HEK293 (cell line): ENCODE measurements around the gene PCNA.

ENCODE experiments used
- CTCF ChIA-PET: fragments of 350-600 bp; formaldehyde crosslinking; extraction: SDS; loops from one replicate; lab custom pipeline; 2021; ENCODE audit warnings: antibody characterized with exemption; lab: Yijun Ruan, JAX
- POLR2A ChIA-PET: fragments of 300-600 bp; formaldehyde crosslinking; extraction: SDS; loops from one replicate; lab custom pipeline; 2020; ENCODE audit warnings: antibody characterized with exemption, inconsistent platforms; lab: Yijun Ruan, JAX
- H3K27ac ChIP-seq: fragments of 200-500 bp; sonication (Bioruptor generic); 2 replicates; pipeline ENCODE4 v1.5.1; 2014; ENCODE audit warnings: low read depth, low read length, control low read depth, inconsistent platforms; ENCODE audit errors: extremely low read depth
- H3K36me3 ChIP-seq, 2 experiments: fragments of 200-500 bp in 1 of 2; sonication (Bioruptor generic) in 1 of 2; 1 replicate in 1 of 2; 2 replicates in 1 of 2; pipeline ENCODE4 v1.5.1; 2014 to 2017; ENCODE audit warnings: inconsistent platforms in 2 of 2, low read length in 2 of 2; ENCODE audit not compliant: control insufficient read depth in 2 of 2, insufficient read depth in 1 of 2
- H3K4me1 ChIP-seq: fragments of 200-500 bp; sonication (Bioruptor generic); 2 replicates; pipeline ENCODE4 v1.5.1; 2014; ENCODE audit warnings: mild to moderate bottlenecking, low read length, inconsistent platforms; ENCODE audit not compliant: control insufficient read depth, insufficient read depth
- H3K4me3 ChIP-seq: 2 replicates; pipeline ENCODE4 v1.5.1; 2011; ENCODE audit warnings: low read depth, mild to moderate bottlenecking, control low read depth, low read length, moderate library complexity
- H3K9me3 ChIP-seq: fragments of 200-500 bp; sonication (Bioruptor generic); 2 replicates; pipeline ENCODE4 v1.5.1; 2014; ENCODE audit warnings: low read depth, low read length, inconsistent platforms; ENCODE audit not compliant: control insufficient read depth, insufficient read depth
- ATF2 ChIP-seq: fragments of 450-650 bp; formaldehyde crosslinking; IDR thresholded peaks from 2 replicates; pipeline ENCODE4 v1.5.1; 2016; ENCODE audit warnings: missing biosample characterization, missing genetic modification characterization, low read depth
- GFI1B ChIP-seq: fragments of 450-650 bp; formaldehyde crosslinking; IDR thresholded peaks from 2 replicates; pipeline ENCODE4 v1.5.1; 2016; ENCODE audit warnings: missing biosample characterization, missing genetic modification characterization
- KLF1 ChIP-seq: fragments of 450-650 bp; formaldehyde crosslinking; IDR thresholded peaks from 2 replicates; pipeline ENCODE4 v1.5.1; 2016; ENCODE audit warnings: missing biosample characterization, missing genetic modification characterization
- PBX3 ChIP-seq: sonication (generic); formaldehyde crosslinking; IDR thresholded peaks from 2 replicates; pipeline ENCODE4 v1.8.1; 2022; ENCODE audit warnings: mild to moderate bottlenecking, moderate library complexity, missing genetic modification reagents
- PRDM4 ChIP-seq: fragments of 450-650 bp; formaldehyde crosslinking; IDR thresholded peaks from 2 replicates; pipeline ENCODE4 v1.5.1; 2017; ENCODE audit warnings: missing biosample characterization, missing genetic modification characterization
- SP3 ChIP-seq: fragments of 450-650 bp; formaldehyde crosslinking; IDR thresholded peaks from 2 replicates; pipeline ENCODE4 v1.5.1; 2016; ENCODE audit warnings: missing biosample characterization, missing genetic modification characterization
- WT1 ChIP-seq: fragments of 450-650 bp; formaldehyde crosslinking; IDR thresholded peaks from 2 replicates; pipeline ENCODE4 v1.5.1; 2016; ENCODE audit warnings: missing biosample characterization, missing genetic modification characterization
- ZBTB6 ChIP-seq: fragments of 450-650 bp; formaldehyde crosslinking; IDR thresholded peaks from 2 replicates; pipeline ENCODE4 v1.5.1; 2017; ENCODE audit warnings: missing biosample characterization, missing genetic modification characterization
- ZNF23 ChIP-seq: fragments of 450-650 bp; formaldehyde crosslinking; IDR thresholded peaks from 2 replicates; pipeline ENCODE4 v1.5.1; 2016; ENCODE audit warnings: missing biosample characterization, missing genetic modification characterization, borderline replicate concordance
- ZNF274 ChIP-seq, 2 experiments: fragments of 200-500 bp in 1 of 2; fragments of 450-650 bp in 1 of 2; sonication (Bioruptor generic) in 1 of 2; formaldehyde crosslinking in 1 of 2; IDR thresholded peaks; 2 replicates each; pipeline versions ENCODE4 v1.5.1 to v1.6.1; 2014 to 2016; ENCODE audit warnings: borderline replicate concordance in 1 of 2, inconsistent platforms in 1 of 2, low read length in 1 of 2, missing biosample characterization in 1 of 2, missing genetic modification characterization in 1 of 2
- ZNF280D ChIP-seq: fragments of 450-650 bp; formaldehyde crosslinking; IDR thresholded peaks from 2 replicates; pipeline ENCODE4 v1.5.1; 2016; ENCODE audit warnings: missing biosample characterization, missing genetic modification characterization
- ZNF391 ChIP-seq: fragments of 450-650 bp; formaldehyde crosslinking; IDR thresholded peaks from 2 replicates; pipeline ENCODE4 v1.5.1; 2016; ENCODE audit warnings: low read depth, missing biosample characterization, missing genetic modification characterization, borderline replicate concordance
- ZNF513 ChIP-seq: fragments of 450-650 bp; IDR thresholded peaks from 2 replicates; pipeline ENCODE4 v1.5.1; 2018; ENCODE audit warnings: missing biosample characterization, missing genetic modification characterization
- ZNF521 ChIP-seq: fragments of 450-650 bp; formaldehyde crosslinking; IDR thresholded peaks from 2 replicates; pipeline ENCODE4 v1.5.1; 2017; ENCODE audit warnings: missing biosample characterization, mild to moderate bottlenecking, missing genetic modification characterization
- ZNF544 ChIP-seq: fragments of 450-650 bp; formaldehyde crosslinking; IDR thresholded peaks from 2 replicates; pipeline ENCODE4 v1.5.0; 2017; ENCODE audit warnings: missing biosample characterization, missing genetic modification characterization
- ZNF623 ChIP-seq: fragments of 450-650 bp; formaldehyde crosslinking; IDR thresholded peaks from 2 replicates; pipeline ENCODE4 v1.5.1; 2016; ENCODE audit warnings: missing biosample characterization, missing genetic modification characterization
- ZNF624 ChIP-seq: fragments of 450-650 bp; formaldehyde crosslinking; IDR thresholded peaks from 2 replicates; pipeline ENCODE4 v1.5.1; 2017; ENCODE audit warnings: missing biosample characterization, missing genetic modification characterization
- ZNF658 ChIP-seq: fragments of 450-650 bp; formaldehyde crosslinking; IDR thresholded peaks from 2 replicates; pipeline ENCODE4; 2016; ENCODE audit warnings: missing biosample characterization, missing genetic modification characterization

Gene PCNA

GRCh38 chr20:5136096-5136495 is 16.3 kb upstream of the PCNA start:
- no peak overlapping the region for H3K4me3 ChIP-seq
- no peak for TF ChIP-seq ATF2 (tag by site-specific recombination)
- no peak for TF ChIP-seq ZNF658 (tag by site-specific recombination)
- TF ChIP-seq PRDM4 (tag by site-specific recombination), result no peak
- TF ChIP-seq KLF1 (tag by site-specific recombination), result no peak
- TF ChIP-seq ZNF544, result no peak
- TF ChIP-seq ZNF23 (tag by site-specific recombination), result no peak
- no peak for TF ChIP-seq PBX3 (CRISPR knock-in tag)
- TF ChIP-seq ZBTB6 (tag by site-specific recombination), result no peak
- TF ChIP-seq GFI1B (tag by site-specific recombination), result no peak
- no peak for TF ChIP-seq ZNF521 (tag by site-specific recombination)
- TF ChIP-seq ZNF624 (tag by site-specific recombination), result no peak
- no peak for TF ChIP-seq ZNF391 (tag by site-specific recombination)
- no peak for TF ChIP-seq SP3 (tag by site-specific recombination)
- no peak for TF ChIP-seq ZNF513
- no peak for TF ChIP-seq ZNF623 (tag by site-specific recombination)
- no peak for TF ChIP-seq ZNF280D (tag by site-specific recombination)
- TF ChIP-seq WT1 (tag by site-specific recombination), result no peak
- no peak for TF ChIP-seq ZNF274 (IDR thresholded peaks at IDR 0.05; ENCODE audit: low read length)
- no peak for TF ChIP-seq ZNF274 (tag by site-specific recombination; IDR thresholded peaks at IDR 0.05; ENCODE audit: borderline replicate concordance)
- H3K27ac ChIP-seq, result no peak overlapping the region
- peaks cover 10% of the 10 kb centered on the region for H3K4me1 ChIP-seq
- H3K36me3 ChIP-seq, result peaks cover 0 to 7% of the 10 kb centered on the region in 2 experiments; a peak in 1 of 3 replicates
- H3K9me3 ChIP-seq, result no peaks in the 10 kb centered on the region
- ChIA-PET POLR2A (interaction anchor here (1.3 kb wide), 1 partner anchor 16 kb away, joined by 5 read pairs; the partner anchor contains the start of gene PCNA), CTCF (no interaction called here)
